ENCODE measurements around the gene ANO2. TPM values are rescaled to one million over a fixed set of nuclear protein-coding genes. Genes with fewer than 3 reads are reported as not detected.

ANO2 gene
- total RNA-seq, 3 donors from 2014 or later (not counting 1 experiment from before 2014, with no cell fraction given), result not detected

GRCh38 chr12:5592310-5592709, 352.7 kb downstream of the ANO2 start:
- H3K9me3 Mint-ChIP-seq, result no peaks in the 10 kb centered on the region
- Histone ChIP-seq H3K27me3 (ENCODE audit: control insufficient read depth, insufficient read depth, low read length) (no peaks in the 10 kb centered on the region), H3K9me3 (ENCODE audit: control insufficient read depth, insufficient read depth, low read length) (no peaks in the 10 kb centered on the region), H3K36me3 (ENCODE audit: control insufficient read depth, insufficient read depth, low read length) (no peaks in the 10 kb centered on the region), H3K4me3 (ENCODE audit: low read length) (no peak overlapping the region), H3K27ac (ENCODE audit: low read length) (no peak overlapping the region), H3K4me1 (ENCODE audit: control insufficient read depth, insufficient read depth, low read length) (no peaks in the 10 kb centered on the region)
- no peak for DNase-seq
- WGBS (ENCODE audit: insufficient coverage), result 94% methylated on average over 8 of the region's 8 CpGs
- H3K4me1 Mint-ChIP-seq, result no peaks in the 10 kb centered on the region
- no peak overlapping the region for H3K27ac Mint-ChIP-seq
- no peak for ATAC-seq
- no peak for TF ChIP-seq CTCF (IDR thresholded peaks at IDR 0.05)
- H3K4me3 Mint-ChIP-seq, result no peak overlapping the region
- intact Hi-C loops (cut with micrococcal nuclease), result no loop called here
- no peaks in the 10 kb centered on the region for H3K36me3 Mint-ChIP-seq
- H3K27me3 Mint-ChIP-seq (ENCODE audit: low read depth in 2 of 2), result peaks cover 10 to 11% of the 10 kb centered on the region in 2 donors

GRCh38 chr12:5590316-5590715, 354.7 kb downstream of the ANO2 start:
- DNase-seq, result no peak
- no peak overlapping the region for H3K4me3 Mint-ChIP-seq
- H3K27me3 Mint-ChIP-seq (ENCODE audit: low read depth in 2 of 2), result peaks cover 0 to 4% of the 10 kb centered on the region in 2 donors
- intact Hi-C loops (cut with micrococcal nuclease), result no loop called here
- 92% methylated on average over 8 of the region's 8 CpGs for WGBS (ENCODE audit: insufficient coverage)
- H3K9me3 ChIP-seq (ENCODE audit: control insufficient read depth, insufficient read depth, low read length), result no peaks in the 10 kb centered on the region
- H3K36me3 Mint-ChIP-seq, result no peaks in the 10 kb centered on the region
- no peak overlapping the region for H3K27ac Mint-ChIP-seq
- H3K27ac ChIP-seq (ENCODE audit: low read length), result no peak overlapping the region
- no peaks in the 10 kb centered on the region for H3K4me1 Mint-ChIP-seq
- no peaks in the 10 kb centered on the region for H3K27me3 ChIP-seq (ENCODE audit: control insufficient read depth, insufficient read depth, low read length)
- no peak overlapping the region for H3K4me3 ChIP-seq (ENCODE audit: low read length)
- no peaks in the 10 kb centered on the region for H3K4me1 ChIP-seq (ENCODE audit: control insufficient read depth, insufficient read depth, low read length)
- no peak for ATAC-seq
- no peaks in the 10 kb centered on the region for H3K9me3 Mint-ChIP-seq
- no peak for TF ChIP-seq CTCF (IDR thresholded peaks at IDR 0.05)
- H3K36me3 ChIP-seq (ENCODE audit: control insufficient read depth, insufficient read depth, low read length), result no peaks in the 10 kb centered on the region

- H3K4me1 ChIP-seq (ENCODE audit: control insufficient read depth, insufficient read depth, low read length), result no peaks in the 10 kb centered on the region
These were observed 356.0 kb downstream of the ANO2 start for GRCh38 chr12:5589054-5589453.

More at GRCh38 chr12:5589054-5589453, 356.0 kb downstream of the ANO2 start:
- H3K27me3 Mint-ChIP-seq (ENCODE audit: low read depth in 2 of 2), result peaks cover 0 to 4% of the 10 kb centered on the region in 2 donors
- Histone ChIP-seq H3K9me3 (ENCODE audit: control insufficient read depth, insufficient read depth, low read length) (no peaks in the 10 kb centered on the region), H3K27me3 (ENCODE audit: control insufficient read depth, insufficient read depth, low read length) (no peaks in the 10 kb centered on the region), H3K27ac (ENCODE audit: low read length) (no peak overlapping the region), H3K36me3 (ENCODE audit: control insufficient read depth, insufficient read depth, low read length) (no peaks in the 10 kb centered on the region), H3K4me3 (ENCODE audit: low read length) (no peak overlapping the region)
- 92% methylated on average over 7 of the region's 7 CpGs for WGBS (ENCODE audit: insufficient coverage)
- H3K27ac Mint-ChIP-seq, result no peak overlapping the region
- no peaks in the 10 kb centered on the region for H3K4me1 Mint-ChIP-seq
- H3K9me3 Mint-ChIP-seq, result no peaks in the 10 kb centered on the region
- TF ChIP-seq CTCF (IDR thresholded peaks at IDR 0.05), result no peak
- DNase-seq, result no peak
- no peak for ATAC-seq
- H3K36me3 Mint-ChIP-seq, result no peaks in the 10 kb centered on the region
- H3K4me3 Mint-ChIP-seq, result no peak overlapping the region
- intact Hi-C loops (cut with micrococcal nuclease), result no loop called here
